Transverse colon (tissue), 3 donors: ENCODE results near the gene GPRC6A.

Source experiments
- POLR2A ChIP-seq: fragments of 450-650 bp; IDR thresholded peaks from one replicate; pipeline ENCODE4 v1.6.1; 2016; ENCODE audit warnings: antibody characterized with exemption, mild to moderate bottlenecking, moderate library complexity
- TF ChIP-seq, protein P1 (sequence below), 5 experiments: fragments of 200-600 bp in 3 of 5; fragments of 450-650 bp in 2 of 5; sonication (generic) in 3 of 5; IDR thresholded peaks; 1 replicate in 2 of 5; 2 replicates in 3 of 5; pipeline ENCODE4 v1.5.1; 2016 to 2017; ENCODE audit warnings: antibody characterized with exemption in 5 of 5, inconsistent platforms in 3 of 5, mild to moderate bottlenecking in 2 of 5, moderate library complexity in 1 of 5

DNA sequence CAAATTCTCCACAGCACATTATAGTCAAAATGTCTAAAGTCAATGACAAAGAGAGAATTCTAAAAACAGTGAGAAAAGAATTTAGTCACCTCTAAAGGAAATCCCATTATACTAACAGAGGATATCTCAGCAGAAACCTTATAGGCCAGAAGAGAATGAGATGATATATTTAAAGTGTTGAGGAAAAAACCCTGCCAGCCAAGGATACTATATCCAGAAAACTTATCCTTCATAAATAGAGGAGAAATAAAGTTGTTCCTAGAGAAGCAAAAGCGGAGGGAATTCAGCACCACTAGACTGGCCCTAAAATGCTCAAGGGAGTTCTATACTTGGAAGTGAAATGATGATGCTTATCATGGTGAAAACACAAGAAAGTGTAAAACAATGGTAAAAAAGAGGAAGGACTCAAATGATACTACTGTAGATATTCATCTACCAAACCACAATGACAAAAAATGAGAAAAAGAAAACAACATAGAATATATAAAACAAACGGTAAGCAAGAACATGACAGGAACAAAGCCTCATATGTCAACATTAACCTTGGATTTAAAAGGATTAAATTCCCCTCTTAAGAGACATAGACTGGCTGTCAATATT lies 16.7 kb downstream of the GPRC6A start:
- TF ChIP-seq POLR2A: no peak
- TF ChIP-seq, protein P1, sequence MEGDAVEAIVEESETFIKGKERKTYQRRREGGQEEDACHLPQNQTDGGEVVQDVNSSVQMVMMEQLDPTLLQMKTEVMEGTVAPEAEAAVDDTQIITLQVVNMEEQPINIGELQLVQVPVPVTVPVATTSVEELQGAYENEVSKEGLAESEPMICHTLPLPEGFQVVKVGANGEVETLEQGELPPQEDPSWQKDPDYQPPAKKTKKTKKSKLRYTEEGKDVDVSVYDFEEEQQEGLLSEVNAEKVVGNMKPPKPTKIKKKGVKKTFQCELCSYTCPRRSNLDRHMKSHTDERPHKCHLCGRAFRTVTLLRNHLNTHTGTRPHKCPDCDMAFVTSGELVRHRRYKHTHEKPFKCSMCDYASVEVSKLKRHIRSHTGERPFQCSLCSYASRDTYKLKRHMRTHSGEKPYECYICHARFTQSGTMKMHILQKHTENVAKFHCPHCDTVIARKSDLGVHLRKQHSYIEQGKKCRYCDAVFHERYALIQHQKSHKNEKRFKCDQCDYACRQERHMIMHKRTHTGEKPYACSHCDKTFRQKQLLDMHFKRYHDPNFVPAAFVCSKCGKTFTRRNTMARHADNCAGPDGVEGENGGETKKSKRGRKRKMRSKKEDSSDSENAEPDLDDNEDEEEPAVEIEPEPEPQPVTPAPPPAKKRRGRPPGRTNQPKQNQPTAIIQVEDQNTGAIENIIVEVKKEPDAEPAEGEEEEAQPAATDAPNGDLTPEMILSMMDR (IDR thresholded peaks at IDR 0.05): no peak
